ENCODE results near the gene ARHGEF7.

Gene ARHGEF7

DNA sequence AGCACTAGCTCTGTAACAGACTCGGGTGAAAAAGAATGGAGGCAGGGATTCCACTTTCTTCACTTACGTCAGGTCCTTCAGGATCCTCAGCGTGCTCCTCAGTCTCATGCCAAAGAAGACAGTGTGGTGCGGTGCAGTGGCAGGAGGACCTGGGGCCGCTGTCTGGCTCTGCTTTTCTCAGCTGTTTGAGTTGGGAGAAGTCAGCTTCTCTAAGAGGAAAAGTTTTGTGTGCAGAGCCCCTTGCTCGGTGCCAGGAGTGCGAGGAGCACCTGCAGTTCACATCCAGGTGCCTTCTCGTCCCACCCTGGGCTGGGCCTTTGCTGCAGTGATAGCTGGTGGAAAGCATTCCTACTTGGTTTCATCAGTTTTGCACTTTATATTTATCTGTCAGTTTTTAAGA is 127.5 kb downstream of the ARHGEF7 start:
- in situ Hi-C loops (cut with HindIII; ENCODE audit: low pct_unique_long_range_greater_than_20kb, low sequenced_read_pairs) = no loop called here
- no peak for DNase-seq (ENCODE audit: low read depth in 1 of 2, low spot score in 1 of 2)
- TF ChIP-seq JUND (IDR thresholded peaks at IDR 0.05; ENCODE audit: low read depth) = no peak

DNA sequence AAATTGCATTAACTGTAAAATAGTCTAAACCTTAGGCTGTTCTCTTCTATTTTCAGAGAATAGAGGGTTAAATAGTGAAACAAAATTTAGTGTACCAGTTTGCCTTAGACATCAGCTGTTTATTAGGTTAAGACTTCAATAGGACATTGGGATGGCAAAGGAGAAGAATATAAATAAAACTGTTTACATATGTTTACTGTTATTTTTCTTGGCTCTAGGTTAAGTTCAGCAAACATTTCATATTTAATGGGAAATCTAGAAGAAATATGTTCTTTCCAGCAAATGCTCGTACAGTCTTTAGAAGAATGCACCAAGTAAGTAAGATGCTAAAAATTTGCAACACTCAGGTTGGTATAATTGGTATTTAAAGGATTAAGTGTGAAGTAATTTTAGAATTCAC is 128.9 kb downstream of the ARHGEF7 start:
- TF ChIP-seq JUND (IDR thresholded peaks at IDR 0.05; ENCODE audit: low read depth) = no peak
- DNase-seq (ENCODE audit: low read depth in 1 of 2, low spot score in 1 of 2) = no peak
- in situ Hi-C loops (cut with HindIII; ENCODE audit: low pct_unique_long_range_greater_than_20kb, low sequenced_read_pairs) = no loop called here

DNA sequence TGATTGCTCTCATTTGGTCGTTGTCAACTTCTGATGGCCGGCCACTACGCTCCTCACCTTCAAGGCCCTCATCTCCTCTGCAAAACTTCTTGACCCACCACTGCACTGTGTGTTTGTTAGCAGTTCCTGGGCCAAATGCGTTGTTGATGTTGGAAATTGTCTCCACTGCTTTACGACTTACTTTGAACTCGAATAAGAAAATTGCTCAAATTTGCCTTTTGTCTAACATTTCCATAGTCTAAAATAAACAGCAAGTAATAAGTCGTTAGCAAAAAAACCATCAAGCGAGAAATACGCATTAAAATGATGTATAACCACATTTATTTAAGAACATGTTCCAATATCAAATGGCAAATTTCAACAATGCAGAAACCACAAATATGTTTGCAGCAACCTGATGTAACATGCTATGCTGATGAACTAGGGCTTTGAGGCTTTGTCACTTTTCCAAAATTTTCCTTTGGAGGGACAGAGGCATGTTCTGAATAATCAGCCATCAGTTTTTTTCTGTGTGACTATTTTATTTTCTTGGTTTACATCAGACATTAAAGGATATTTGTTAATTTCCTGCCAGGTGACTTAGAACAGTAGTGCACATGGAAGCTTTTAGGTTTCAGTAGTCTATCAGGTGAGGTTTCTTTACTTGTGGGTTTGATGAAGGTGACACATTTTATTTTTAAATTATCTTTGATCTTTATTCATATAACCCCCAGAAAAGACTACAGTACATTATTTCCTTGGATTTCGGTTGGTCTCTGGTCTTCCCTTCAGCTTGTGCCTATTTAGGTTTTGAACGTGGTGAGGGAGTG is 130.7 kb downstream of the ARHGEF7 start:
- no peak for TF ChIP-seq JUND (IDR thresholded peaks at IDR 0.05; ENCODE audit: low read depth)
- in situ Hi-C loops (cut with HindIII; ENCODE audit: low pct_unique_long_range_greater_than_20kb, low sequenced_read_pairs) = no loop called here
- no peak for DNase-seq (ENCODE audit: low read depth in 1 of 2, low spot score in 1 of 2)

DNA sequence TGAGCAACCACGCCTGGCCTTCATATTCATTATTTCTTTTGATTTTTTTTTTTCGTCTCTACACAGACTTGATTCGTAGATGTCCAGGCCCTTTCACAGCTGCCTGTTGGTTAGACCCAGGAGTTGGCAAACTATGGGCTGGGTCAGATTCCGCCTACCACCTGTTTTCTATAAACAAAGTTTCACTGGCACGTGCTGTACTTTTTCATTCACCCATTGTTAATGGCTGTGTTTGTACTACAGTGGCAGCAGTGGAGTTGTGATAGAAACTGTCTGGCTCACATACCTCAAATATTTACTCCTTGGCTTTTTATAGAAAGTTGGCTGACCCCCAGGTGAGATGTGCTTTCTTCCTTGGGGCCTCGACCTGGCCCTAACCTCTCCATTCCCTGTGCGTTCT is 132.4 kb downstream of the ARHGEF7 start:
- no peak for TF ChIP-seq JUND (IDR thresholded peaks at IDR 0.05; ENCODE audit: low read depth)
- DNase-seq (ENCODE audit: low read depth in 1 of 2, low spot score in 1 of 2) = peak; percentile 13 to 74
- in situ Hi-C loops (cut with HindIII; ENCODE audit: low pct_unique_long_range_greater_than_20kb, low sequenced_read_pairs) = no loop called here

DNA sequence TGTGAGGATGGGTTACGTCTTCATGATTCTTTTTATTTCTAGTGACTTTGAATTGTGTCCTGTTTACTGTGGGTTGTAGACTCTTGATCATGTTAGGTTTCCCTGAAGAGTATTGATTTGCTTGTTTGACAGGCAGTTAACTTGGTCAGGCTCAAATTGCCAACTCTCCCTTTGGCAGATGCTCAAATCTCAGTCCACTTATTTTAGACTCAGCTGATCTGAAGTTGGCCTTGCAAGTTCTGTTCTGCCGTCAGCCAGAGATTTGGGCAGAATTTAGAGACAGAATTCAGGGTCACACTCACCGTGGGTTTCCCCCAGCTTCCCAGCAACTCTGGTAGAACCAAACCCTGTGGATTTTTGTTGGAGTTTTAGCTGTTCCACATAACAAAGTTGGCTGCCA is 133.7 kb downstream of the ARHGEF7 start:
- no peak for TF ChIP-seq JUND (IDR thresholded peaks at IDR 0.05; ENCODE audit: low read depth)
- in situ Hi-C loops (cut with HindIII; ENCODE audit: low pct_unique_long_range_greater_than_20kb, low sequenced_read_pairs) = no loop called here
- DNase-seq (ENCODE audit: low read depth in 1 of 2, low spot score in 1 of 2) = no peak

DNA sequence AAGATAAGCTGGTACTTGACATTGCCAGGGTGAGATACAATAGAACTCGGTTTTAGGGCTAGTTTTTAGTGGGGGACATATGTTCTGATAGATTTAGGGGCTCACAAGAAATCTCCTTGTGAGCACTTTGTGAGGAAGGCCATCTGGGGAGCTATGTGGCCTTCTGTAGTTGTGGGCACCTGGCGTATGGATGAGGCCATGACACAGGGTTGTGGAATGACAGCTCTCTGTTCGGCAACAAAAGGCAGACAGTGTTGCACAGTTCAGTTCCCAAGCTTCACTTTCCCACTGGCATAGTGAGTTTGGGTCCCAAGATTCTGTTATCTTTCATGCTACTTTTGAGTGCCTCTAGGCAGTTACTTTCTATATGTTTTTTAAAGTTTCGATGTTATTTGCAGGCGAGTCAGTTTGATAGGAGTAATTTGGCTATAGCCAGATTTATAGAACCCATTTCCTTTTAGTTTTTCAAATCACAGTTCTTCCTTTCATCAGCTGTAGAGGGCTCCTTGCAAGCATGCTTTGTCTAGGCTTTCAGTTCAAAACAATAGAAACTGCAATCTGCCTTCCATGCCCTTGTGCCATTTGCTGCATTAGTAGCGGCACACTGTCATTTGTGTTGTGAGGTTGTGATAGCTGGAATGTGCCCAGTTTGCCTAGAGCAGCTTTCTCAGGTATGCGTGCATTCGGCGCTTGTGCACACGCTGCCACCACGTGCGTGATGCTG is 134.7 kb downstream of the ARHGEF7 start:
- no peak for DNase-seq (ENCODE audit: low read depth in 1 of 2, low spot score in 1 of 2)
- TF ChIP-seq JUND (IDR thresholded peaks at IDR 0.05; ENCODE audit: low read depth) = no peak
- in situ Hi-C loops (cut with HindIII; ENCODE audit: low pct_unique_long_range_greater_than_20kb, low sequenced_read_pairs) = no loop called here

DNA sequence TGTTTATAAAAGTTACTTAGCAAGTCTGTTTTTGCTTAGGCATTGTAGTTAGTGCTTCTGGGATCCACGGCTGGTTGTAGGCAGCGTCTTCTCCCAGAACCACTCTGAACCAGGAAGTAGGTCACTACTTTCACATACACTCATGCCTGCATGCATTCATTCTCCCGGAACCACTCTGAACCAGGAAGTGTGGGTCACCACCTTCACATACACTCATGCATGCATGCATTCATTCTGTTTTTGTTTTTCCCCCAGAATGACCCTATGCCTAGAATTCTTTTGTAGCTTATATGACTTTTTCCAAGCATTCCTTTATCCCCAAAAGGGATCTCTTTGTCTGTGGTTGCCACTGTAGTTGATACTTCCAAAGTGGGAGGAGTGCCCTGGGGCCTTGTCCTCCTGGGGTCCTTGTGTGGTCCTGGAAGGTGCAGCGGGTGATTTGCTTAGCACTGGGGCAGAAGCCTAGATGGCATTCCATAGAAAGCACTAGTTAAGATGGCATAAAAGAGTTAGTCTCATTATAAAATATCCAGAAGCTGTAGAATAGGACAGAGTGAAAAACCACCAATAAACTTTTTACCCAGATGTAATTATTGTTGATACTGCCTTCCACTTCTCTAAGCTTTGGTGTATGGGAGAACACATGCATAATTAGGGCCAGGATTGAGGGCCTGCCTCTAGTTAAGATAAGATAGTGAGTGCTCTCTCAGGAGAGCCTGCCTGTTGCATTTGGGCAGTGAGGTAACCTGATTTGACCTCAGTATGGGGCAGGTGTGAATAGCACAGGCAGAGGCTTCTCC is 136.7 kb downstream of the ARHGEF7 start:
- no peak for TF ChIP-seq JUND (IDR thresholded peaks at IDR 0.05; ENCODE audit: low read depth)
- in situ Hi-C loops (cut with HindIII; ENCODE audit: low pct_unique_long_range_greater_than_20kb, low sequenced_read_pairs) = no loop called here
- no peak for DNase-seq (ENCODE audit: low read depth in 1 of 2, low spot score in 1 of 2)

DNA sequence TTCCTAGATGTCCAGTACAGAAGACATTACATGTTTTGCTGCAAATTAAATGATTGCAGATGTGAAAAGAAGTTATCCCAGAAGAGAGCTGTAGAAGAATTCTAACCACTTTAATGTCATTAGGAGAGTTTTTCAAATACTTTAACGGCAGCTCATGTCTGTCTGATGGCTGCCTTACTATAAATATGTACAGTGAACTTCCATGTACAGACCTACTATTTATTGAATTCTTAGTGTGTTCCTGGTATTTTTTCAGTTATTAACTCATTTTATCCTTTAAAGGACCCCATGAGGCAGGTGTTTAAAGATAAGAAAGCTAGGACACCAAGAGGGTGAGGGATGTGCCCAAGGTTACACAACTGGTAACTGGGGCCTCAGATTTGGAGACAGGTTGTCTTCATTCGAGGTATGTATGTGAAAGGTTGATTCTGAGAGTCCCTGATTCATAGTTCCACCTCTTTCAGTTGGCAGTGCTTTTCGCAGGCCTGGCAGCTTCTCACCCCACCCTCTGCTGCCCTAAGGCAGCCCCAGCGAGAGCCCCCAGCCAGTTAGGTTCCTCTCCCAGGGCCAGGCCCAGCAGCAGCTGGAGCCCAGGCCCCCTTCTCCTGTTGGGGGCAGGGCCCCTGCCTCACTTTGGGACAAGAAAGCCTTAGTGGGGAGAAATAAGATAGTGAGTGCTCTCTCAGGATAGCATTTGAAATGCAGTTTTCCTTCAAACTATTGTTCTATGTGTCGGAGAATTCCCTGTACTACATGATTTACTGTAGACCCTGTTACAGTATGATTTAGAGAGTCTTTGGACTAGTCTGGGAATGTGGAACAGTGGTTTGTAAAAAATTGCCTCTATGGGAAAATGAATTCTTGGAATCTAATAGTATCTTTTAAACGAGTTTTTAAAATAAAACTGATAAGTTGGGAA is 137.6 kb downstream of the ARHGEF7 start:
- TF ChIP-seq JUND (IDR thresholded peaks at IDR 0.05; ENCODE audit: low read depth) = no peak
- in situ Hi-C loops (cut with HindIII; ENCODE audit: low pct_unique_long_range_greater_than_20kb, low sequenced_read_pairs) = no loop called here
- DNase-seq (ENCODE audit: low read depth in 1 of 2, low spot score in 1 of 2) = no peak

DNA sequence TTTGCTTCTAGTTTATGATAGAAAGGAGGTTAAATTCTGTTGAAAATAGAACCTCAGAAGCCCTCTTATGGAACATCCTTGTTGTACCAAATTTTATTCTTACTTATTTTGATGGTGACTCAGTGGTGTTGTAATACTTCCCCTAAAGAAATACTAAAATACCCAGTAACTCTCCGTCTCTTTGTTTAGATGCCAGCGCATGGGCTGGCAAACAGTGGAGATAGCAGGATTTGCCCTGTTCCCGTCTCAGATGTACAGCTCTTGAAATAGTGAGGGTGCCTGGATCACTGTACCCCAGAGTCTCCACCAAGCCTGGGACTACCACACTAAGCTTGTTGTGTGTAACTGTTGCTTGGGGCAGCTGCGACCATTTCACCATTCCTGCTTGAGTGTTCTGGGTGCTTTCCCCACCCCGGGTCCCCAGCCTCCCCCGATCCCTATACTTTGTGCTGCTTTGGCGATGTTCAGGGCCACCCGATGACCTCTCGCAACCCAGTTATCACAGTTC is 138.3 kb downstream of the ARHGEF7 start:
- DNase-seq (ENCODE audit: low read depth in 1 of 2, low spot score in 1 of 2) = no peak
- in situ Hi-C loops (cut with HindIII; ENCODE audit: low pct_unique_long_range_greater_than_20kb, low sequenced_read_pairs) = no loop called here
- no peak for TF ChIP-seq JUND (IDR thresholded peaks at IDR 0.05; ENCODE audit: low read depth)

DNA sequence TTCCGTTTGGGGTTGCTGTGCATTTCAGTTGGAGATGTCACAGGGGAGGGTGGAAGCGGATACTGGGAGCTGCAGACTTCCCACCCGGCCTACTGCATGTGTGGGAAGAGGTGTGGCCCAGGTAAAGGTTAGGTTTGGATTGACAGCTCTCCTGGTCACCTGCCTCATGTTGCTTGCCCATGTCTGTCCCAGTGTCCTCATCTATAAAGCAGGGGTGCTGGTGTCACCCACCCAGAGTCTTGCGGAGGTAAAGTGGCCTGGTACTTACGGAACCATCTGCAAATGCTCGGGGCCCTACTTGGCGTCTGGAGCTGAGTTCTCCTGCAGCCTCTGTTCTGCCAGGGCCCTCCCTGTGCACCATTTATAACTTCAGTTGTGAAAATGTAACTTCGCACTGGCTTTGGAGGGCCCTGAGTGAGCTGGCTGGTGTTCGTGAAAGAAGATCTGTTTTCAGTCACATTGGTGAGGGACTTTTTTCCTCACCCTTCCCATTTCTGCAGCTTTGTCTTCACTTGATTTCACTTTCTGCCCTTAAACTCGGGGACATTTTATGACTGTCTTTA is 140.2 kb downstream of the ARHGEF7 start:
- in situ Hi-C loops (cut with HindIII; ENCODE audit: low pct_unique_long_range_greater_than_20kb, low sequenced_read_pairs) = no loop called here
- no peak for TF ChIP-seq JUND (IDR thresholded peaks at IDR 0.05; ENCODE audit: low read depth)
- DNase-seq (ENCODE audit: low read depth in 1 of 2, low spot score in 1 of 2) = no peak

DNA sequence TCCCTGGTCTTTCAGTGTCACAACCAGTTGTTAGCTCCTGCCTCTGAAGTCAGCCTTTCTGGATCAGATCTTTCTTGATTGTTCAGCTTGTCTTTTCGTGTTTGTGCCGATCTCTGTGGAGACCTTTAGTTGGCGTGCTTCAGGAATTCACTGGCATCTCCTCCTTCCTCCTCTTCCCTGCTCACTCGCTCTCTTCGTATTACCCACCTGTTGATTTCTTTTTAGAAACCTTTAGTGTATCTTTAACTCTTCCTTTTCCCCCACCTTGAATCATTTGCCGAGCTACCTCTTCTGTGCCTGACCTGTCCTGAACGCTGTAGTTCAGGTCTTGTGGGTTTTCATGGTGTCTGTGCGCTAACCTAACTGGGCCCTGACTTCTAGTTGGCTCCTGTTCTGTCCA is 141.3 kb downstream of the ARHGEF7 start:
- TF ChIP-seq JUND (IDR thresholded peaks at IDR 0.05; ENCODE audit: low read depth) = no peak
- in situ Hi-C loops (cut with HindIII; ENCODE audit: low pct_unique_long_range_greater_than_20kb, low sequenced_read_pairs) = no loop called here
- no peak for DNase-seq (ENCODE audit: low read depth in 1 of 2, low spot score in 1 of 2)

Measured in T47D (cell line).